SKM-1 (cell line): Measurements from ENCODE around the gene ARPC1A.
"Not testable (repeated sequence)": the region's sequence is repeated elsewhere in the genome, so short reads cannot be mapped to it uniquely, and the experiment has no call there.

ENCODE experiments used
- DNase-seq: peaks from one replicate; lab custom pipeline; 2025; ENCODE audit not compliant: unreplicated experiment; lab: John Stamatoyannopoulos, UW

The ARPC1A gene

GRCh38 chr7:99386584-99387238 lies 61.0 kb downstream of the ARPC1A start:
- no peak for DNase-seq

GRCh38 chr7:99387239-99387635 lies 61.5 kb downstream of the ARPC1A start:
- DNase-seq = not testable (repeated sequence)

GRCh38 chr7:99387912-99388311 lies 62.2 kb downstream of the ARPC1A start:
- no peak for DNase-seq

- DNase-seq = no peak
Observed at GRCh38 chr7:99389772-99390171, 64.1 kb downstream of the ARPC1A start.

GRCh38 chr7:99390941-99391602 lies 65.4 kb downstream of the ARPC1A start:
- DNase-seq = no peak

GRCh38 chr7:99392046-99392445 lies 66.3 kb downstream of the ARPC1A start:
- DNase-seq = no peak

- DNase-seq = no peak
Observed at GRCh38 chr7:99392659-99393354, 67.1 kb downstream of the ARPC1A start.

GRCh38 chr7:99393355-99394187 lies 67.9 kb downstream of the ARPC1A start:
- no peak for DNase-seq

- DNase-seq = no peak
Observed at GRCh38 chr7:99394188-99394502, 68.4 kb downstream of the ARPC1A start.

GRCh38 chr7:99395616-99396327 lies 70.1 kb downstream of the ARPC1A start:
- no peak for DNase-seq

GRCh38 chr7:99396418-99397296 lies 71.0 kb downstream of the ARPC1A start:
- DNase-seq = no peak

- no peak for DNase-seq
Observed at GRCh38 chr7:99397297-99397983, 71.7 kb downstream of the ARPC1A start.

- DNase-seq = no peak
Observed at GRCh38 chr7:99398891-99399445, 73.3 kb downstream of the ARPC1A start.

GRCh38 chr7:99399597-99399996 lies 73.9 kb downstream of the ARPC1A start:
- no peak for DNase-seq

GRCh38 chr7:99402854-99403253 lies 77.2 kb downstream of the ARPC1A start:
- DNase-seq = no peak

- no peak for DNase-seq
Observed at GRCh38 chr7:99403764-99404163, 78.1 kb downstream of the ARPC1A start.

- no peak for DNase-seq
Observed at GRCh38 chr7:99404235-99404976, 78.7 kb downstream of the ARPC1A start.

GRCh38 chr7:99404977-99405320 lies 79.3 kb downstream of the ARPC1A start:
- DNase-seq = no peak
